Neural cell (in vitro differentiated cells): ENCODE data around the gene GATC. TPM values are rescaled to one million over a fixed set of nuclear protein-coding genes. Genes with fewer than 3 reads are reported as not detected.

ENCODE experiments used
- H2AFZ ChIP-seq: fragments of 200-600, 300-800 bp; sonication (generic), shearing (Covaris generic); 2 replicates; pipeline ENCODE4 v1.6.0; 2014; ENCODE audit warnings: low read depth, mild to moderate bottlenecking, antibody characterized with exemption, low read length, moderate library complexity
- H3F3A ChIP-seq: fragments of 200-600 bp; shearing (Covaris generic); 2 replicates; pipeline ENCODE4 v1.6.1; 2016; ENCODE audit warnings: mild to moderate bottlenecking, moderate library complexity, mixed read lengths, antibody characterized with exemption, low read length; ENCODE audit not compliant: insufficient read depth, poor library complexity, severe bottlenecking
- H3K27ac ChIP-seq: fragments of 200-600, 300-800 bp; sonication (generic), shearing (Covaris generic); 2 replicates; pipeline ENCODE4 v1.5.1; 2014; ENCODE audit warnings: mild to moderate bottlenecking, low read length, moderate library complexity
- H3K27me3 ChIP-seq: fragments of 300-800, 200-600 bp; sonication (generic), shearing (Covaris generic); 2 replicates; pipeline ENCODE4 v1.6.0; 2014; ENCODE audit warnings: mild to moderate bottlenecking, low read depth, low read length, moderate library complexity; ENCODE audit not compliant: insufficient read depth
- H3K36me3 ChIP-seq: fragments of 300-800, 200-600 bp; sonication (generic), shearing (Covaris generic); 2 replicates; pipeline ENCODE4 v1.5.1; 2014; ENCODE audit warnings: mild to moderate bottlenecking, antibody characterized with exemption, low read length, moderate library complexity; ENCODE audit not compliant: insufficient read depth
- H3K4me2 ChIP-seq: fragments of 300-800, 200-600 bp; sonication (generic), shearing (Covaris generic); 2 replicates; pipeline ENCODE4 v1.6.0; 2014; ENCODE audit warnings: mild to moderate bottlenecking, low read length
- H3K4me3 ChIP-seq: fragments of 300-800, 200-600 bp; sonication (generic), shearing (Covaris generic); 2 replicates; pipeline ENCODE4 v1.5.1; 2014; ENCODE audit warnings: mild to moderate bottlenecking, low read length, moderate library complexity
- H3K79me2 ChIP-seq: fragments of 200-600 bp; shearing (Covaris generic); replicated peaks from 2 replicates; pipeline ENCODE4 v1.6.0; 2014; ENCODE audit warnings: mild to moderate bottlenecking, low read length, moderate library complexity; ENCODE audit not compliant: insufficient read depth
- H3K9ac ChIP-seq: fragments of 300-800, 200-600 bp; sonication (generic), shearing (Covaris generic); 2 replicates; pipeline ENCODE4 v1.6.1; 2016; ENCODE audit warnings: mild to moderate bottlenecking, low read length, mixed read lengths
- H3K9me2 ChIP-seq: fragments of 200-600 bp; shearing (Covaris generic); 2 replicates; pipeline ENCODE4 v1.6.1; 2016; ENCODE audit warnings: mild to moderate bottlenecking, low read length, mixed read lengths; ENCODE audit not compliant: insufficient read depth
- H3K9me3 ChIP-seq: fragments of 200-600, 300-800 bp; sonication (generic), shearing (Covaris generic); 2 replicates; pipeline ENCODE4 v1.6.1; 2016; ENCODE audit warnings: mild to moderate bottlenecking, mixed run types, low read length, moderate library complexity, mixed read lengths
- H4K20me1 ChIP-seq: fragments of 200-600 bp; shearing (Covaris generic); 2 replicates; pipeline ENCODE4 v1.6.1; 2016; ENCODE audit warnings: mild to moderate bottlenecking, mixed run types; ENCODE audit not compliant: insufficient read depth
- CTCF ChIP-seq: fragments of 450-650 bp; IDR thresholded peaks from 2 replicates; pipeline ENCODE4 v1.5.1; 2014; ENCODE audit warnings: antibody characterized with exemption, mild to moderate bottlenecking, moderate library complexity; ENCODE audit not compliant: poor library complexity, severe bottlenecking
- EP300 ChIP-seq: fragments of 450-650 bp; conservative IDR thresholded peaks from 2 replicates; pipeline ENCODE4 v1.6.1; 2014; ENCODE audit warnings: antibody characterized with exemption, mild to moderate bottlenecking, moderate library complexity; ENCODE audit not compliant: poor library complexity, severe bottlenecking
- EZH2 ChIP-seq: fragments of 200-600, 300-800 bp; shearing (Covaris generic), sonication (generic); IDR thresholded peaks from 2 replicates; pipeline ENCODE4 v1.6.1; 2014; ENCODE audit warnings: antibody characterized with exemption, low read length, borderline replicate concordance, mild to moderate bottlenecking; ENCODE audit not compliant: insufficient read depth, poor library complexity, severe bottlenecking
- MXI1 ChIP-seq: fragments of 450-650 bp; conservative IDR thresholded peaks from 2 replicates; pipeline ENCODE4 v1.6.1; 2014; ENCODE audit warnings: antibody characterized with exemption, mild to moderate bottlenecking; ENCODE audit not compliant: poor library complexity, severe bottlenecking
- POLR2AphosphoS5 ChIP-seq: IDR thresholded peaks from 2 replicates; pipeline ENCODE4 v1.6.1; 2012
- RAD21 ChIP-seq: fragments of 450-650 bp; conservative IDR thresholded peaks from 2 replicates; pipeline ENCODE4 v1.6.1; 2014; ENCODE audit warnings: antibody characterized with exemption, mild to moderate bottlenecking, moderate library complexity
- SMC3 ChIP-seq: fragments of 450-650 bp; conservative IDR thresholded peaks from 2 replicates; pipeline ENCODE4 v1.6.1; 2014; ENCODE audit warnings: antibody characterized with exemption, mild to moderate bottlenecking, moderate library complexity; ENCODE audit not compliant: poor library complexity
- TAF1 ChIP-seq: IDR thresholded peaks from 2 replicates; pipeline ENCODE4 v1.6.1; 2012; ENCODE audit warnings: low read depth
- polyA plus RNA-seq: library from polyadenylated mRNA; depleted of rRNA; stranded (reverse); fragments of >200 nt; gene quantifications from 2 replicates; pipeline ENCODE4 v1.2.3, GENCODE V29; 2014
- TF ChIP-seq, protein P1 (sequence below): IDR thresholded peaks from 2 replicates; pipeline ENCODE4 v1.6.1; 2012; ENCODE audit warnings: borderline replicate concordance

The GATC gene
- polyA plus RNA-seq, 1 donor from 2014 or later = 45.3 TPM

DNA sequence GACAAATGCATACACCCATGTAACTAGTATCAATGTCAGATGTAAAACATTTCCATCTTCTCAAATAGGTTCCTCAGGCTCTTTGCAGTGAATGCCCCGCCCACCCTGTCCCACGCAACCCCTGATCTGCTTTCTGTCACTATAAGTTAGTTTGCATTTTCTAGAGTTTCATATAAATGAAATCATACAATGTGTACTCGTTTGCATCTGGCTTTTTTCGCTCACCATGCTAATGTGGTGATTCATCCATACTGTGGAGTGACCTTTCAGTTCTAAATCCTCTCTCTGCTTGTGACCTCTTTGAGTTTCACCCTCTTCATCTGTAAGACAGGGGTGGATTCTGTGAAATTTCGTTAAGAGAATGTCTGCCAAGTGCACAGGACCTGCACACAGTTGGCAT is 46.7 kb upstream of the GATC start:
- no peak overlapping the region for H2AFZ ChIP-seq
- no peak overlapping the region for H3K27ac ChIP-seq
- H3K4me3 ChIP-seq = no peak overlapping the region
- no peak overlapping the region for H3K9ac ChIP-seq
- no peaks in the 10 kb centered on the region for H3F3A ChIP-seq
- H4K20me1 ChIP-seq = no peaks in the 10 kb centered on the region
- TF ChIP-seq MXI1 = no peak
- TF ChIP-seq, protein P1, sequence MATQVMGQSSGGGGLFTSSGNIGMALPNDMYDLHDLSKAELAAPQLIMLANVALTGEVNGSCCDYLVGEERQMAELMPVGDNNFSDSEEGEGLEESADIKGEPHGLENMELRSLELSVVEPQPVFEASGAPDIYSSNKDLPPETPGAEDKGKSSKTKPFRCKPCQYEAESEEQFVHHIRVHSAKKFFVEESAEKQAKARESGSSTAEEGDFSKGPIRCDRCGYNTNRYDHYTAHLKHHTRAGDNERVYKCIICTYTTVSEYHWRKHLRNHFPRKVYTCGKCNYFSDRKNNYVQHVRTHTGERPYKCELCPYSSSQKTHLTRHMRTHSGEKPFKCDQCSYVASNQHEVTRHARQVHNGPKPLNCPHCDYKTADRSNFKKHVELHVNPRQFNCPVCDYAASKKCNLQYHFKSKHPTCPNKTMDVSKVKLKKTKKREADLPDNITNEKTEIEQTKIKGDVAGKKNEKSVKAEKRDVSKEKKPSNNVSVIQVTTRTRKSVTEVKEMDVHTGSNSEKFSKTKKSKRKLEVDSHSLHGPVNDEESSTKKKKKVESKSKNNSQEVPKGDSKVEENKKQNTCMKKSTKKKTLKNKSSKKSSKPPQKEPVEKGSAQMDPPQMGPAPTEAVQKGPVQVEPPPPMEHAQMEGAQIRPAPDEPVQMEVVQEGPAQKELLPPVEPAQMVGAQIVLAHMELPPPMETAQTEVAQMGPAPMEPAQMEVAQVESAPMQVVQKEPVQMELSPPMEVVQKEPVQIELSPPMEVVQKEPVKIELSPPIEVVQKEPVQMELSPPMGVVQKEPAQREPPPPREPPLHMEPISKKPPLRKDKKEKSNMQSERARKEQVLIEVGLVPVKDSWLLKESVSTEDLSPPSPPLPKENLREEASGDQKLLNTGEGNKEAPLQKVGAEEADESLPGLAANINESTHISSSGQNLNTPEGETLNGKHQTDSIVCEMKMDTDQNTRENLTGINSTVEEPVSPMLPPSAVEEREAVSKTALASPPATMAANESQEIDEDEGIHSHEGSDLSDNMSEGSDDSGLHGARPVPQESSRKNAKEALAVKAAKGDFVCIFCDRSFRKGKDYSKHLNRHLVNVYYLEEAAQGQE = no peak
- no peak for TF ChIP-seq POLR2AphosphoS5
- no peak for TF ChIP-seq EZH2
- TF ChIP-seq CTCF = no peak
- no peak for TF ChIP-seq RAD21
- no peak for TF ChIP-seq TAF1
- no peak for TF ChIP-seq SMC3
- no peak for TF ChIP-seq EP300
- H3K9me3 ChIP-seq = no peaks in the 10 kb centered on the region
- H3K36me3 ChIP-seq = no peaks in the 10 kb centered on the region
- H3K27me3 ChIP-seq = no peaks in the 10 kb centered on the region
- no peaks in the 10 kb centered on the region for H3K9me2 ChIP-seq
- H3K79me2 ChIP-seq = no peaks in the 10 kb centered on the region
- no peak overlapping the region for H3K4me2 ChIP-seq

DNA sequence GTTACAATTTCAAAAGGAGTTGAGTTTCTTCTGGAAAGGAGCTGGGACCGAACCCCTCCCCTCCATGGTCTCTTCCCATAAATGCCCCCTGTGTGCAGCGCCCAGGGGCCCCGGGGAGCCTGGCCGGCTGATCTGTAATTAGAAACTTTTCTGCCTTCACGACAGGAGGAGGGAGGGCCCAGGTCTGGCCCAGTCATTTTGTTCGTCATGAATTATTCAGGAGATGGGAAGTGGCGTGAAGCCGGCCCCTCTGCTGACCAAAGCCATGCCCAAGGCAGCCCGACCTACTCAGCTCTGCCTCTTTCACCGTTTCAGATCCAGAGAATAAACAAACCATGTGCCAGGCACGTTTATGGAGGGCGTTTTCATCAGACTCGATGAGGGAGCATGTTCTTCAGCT is 44.0 kb upstream of the GATC start:
- no peaks in the 10 kb centered on the region for H3F3A ChIP-seq
- no peaks in the 10 kb centered on the region for H3K79me2 ChIP-seq
- H3K9ac ChIP-seq = no peak overlapping the region
- H3K4me3 ChIP-seq = no peak overlapping the region
- H3K4me2 ChIP-seq = no peak overlapping the region
- no peaks in the 10 kb centered on the region for H3K27me3 ChIP-seq
- H3K9me3 ChIP-seq = no peaks in the 10 kb centered on the region
- no peaks in the 10 kb centered on the region for H4K20me1 ChIP-seq
- H3K9me2 ChIP-seq = no peaks in the 10 kb centered on the region
- no peak overlapping the region for H2AFZ ChIP-seq
- TF ChIP-seq MXI1 (no peak), TAF1 (no peak), CTCF (no peak), SMC3 (no peak), RAD21 (no peak)
- H3K36me3 ChIP-seq = no peaks in the 10 kb centered on the region
- no peak overlapping the region for H3K27ac ChIP-seq
